DMS79 (cell line): ENCODE data around the gene ESR2.
"Not testable (repeated sequence)": the region's sequence is repeated elsewhere in the genome, so short reads cannot be mapped to it uniquely, and the experiment has no call there.

Experiments used
- DNase-seq: peaks from one replicate; lab custom pipeline; 2025; lab: John Stamatoyannopoulos, UW

ESR2 gene

GRCh38 chr14:64221391-64222003 is 72.7 kb downstream of the ESR2 start:
- no peak for DNase-seq

DNA sequence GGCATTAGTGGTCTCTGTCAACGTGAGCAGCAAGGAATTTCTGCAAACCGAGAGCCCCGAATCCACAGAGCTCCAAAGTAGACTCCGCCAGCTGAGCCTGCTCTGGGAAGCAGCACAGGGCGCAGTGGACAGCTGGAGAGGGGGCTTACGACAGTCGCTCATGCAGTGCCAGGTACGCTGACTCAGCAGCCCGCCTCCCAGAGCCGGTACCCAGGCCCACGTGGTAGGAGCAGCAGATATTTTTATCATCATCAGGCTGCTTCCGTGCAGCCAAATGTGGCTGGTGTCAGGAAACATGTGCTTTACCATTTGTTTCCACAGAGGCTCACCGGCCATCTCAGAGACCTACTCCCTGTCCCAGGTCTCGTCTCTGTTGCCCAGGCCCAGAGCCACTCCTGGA is 73.7 kb downstream of the ESR2 start:
- DNase-seq = no peak

DNA sequence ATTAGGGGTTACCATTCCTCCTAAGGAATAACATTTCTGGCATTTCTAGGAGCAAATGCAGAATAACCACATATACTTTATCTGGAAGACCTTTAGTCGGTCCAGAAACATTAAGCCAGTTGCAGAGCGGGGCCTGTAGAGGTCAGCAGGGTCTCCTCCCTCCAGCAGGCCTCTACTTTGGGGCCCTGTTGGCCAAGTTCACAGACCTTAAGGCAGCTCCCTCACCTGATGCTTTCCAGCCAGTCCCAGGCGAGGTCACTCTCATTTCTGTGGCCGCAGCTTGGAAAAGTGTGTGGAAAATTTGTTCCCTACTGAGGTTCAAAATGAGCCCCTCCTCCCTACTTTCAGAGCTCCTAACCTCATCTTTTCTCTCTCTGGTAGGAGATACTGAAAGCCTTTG is 74.1 kb downstream of the ESR2 start:
- DNase-seq = no peak

DNA sequence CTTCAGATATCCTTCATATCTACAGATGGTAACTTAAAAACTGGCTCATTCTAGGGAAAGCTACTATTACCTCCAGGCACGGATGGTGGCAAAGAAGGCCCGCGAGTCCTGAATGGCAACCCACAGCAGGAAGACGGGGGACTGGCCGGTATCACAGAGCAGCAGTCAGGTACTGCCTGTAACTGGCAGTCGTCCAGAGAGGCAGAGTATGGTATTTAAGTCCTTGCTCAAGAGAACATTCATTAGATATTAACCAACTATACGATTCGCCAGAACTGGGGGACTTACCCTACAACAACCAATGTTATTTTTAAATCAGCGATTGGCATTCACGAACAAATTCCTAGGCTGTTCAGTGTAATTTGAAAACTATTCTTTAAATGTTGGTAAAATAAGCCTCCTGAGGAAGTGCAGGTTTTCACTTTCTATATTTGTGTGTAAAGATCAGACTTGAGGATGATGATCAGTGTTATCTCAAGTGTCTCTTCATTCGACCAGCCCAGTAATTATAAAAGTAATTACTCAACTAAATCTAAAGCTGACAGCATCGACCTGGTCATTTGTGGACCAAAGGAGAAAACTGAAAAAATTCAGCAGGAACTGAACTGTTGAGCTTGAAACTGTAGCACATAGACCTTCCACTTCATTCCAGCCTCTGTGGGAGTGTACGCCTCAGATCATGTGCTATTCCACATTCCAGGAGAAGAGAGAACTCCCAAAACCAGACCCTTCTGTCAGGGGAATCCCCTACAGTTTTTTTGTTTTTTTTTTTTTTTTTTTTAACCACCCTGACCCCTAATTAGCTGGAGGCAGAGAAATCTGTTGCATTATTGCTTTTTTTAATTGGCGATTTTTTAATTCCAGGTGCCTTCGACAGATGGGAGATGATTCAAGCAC is 75.6 kb downstream of the ESR2 start:
- DNase-seq = no peak

- DNase-seq = no peak
Observed at GRCh38 chr14:64217834-64218233, 76.3 kb downstream of the ESR2 start.

GRCh38 chr14:64217308-64217707 is 76.9 kb downstream of the ESR2 start:
- DNase-seq = no peak

DNA sequence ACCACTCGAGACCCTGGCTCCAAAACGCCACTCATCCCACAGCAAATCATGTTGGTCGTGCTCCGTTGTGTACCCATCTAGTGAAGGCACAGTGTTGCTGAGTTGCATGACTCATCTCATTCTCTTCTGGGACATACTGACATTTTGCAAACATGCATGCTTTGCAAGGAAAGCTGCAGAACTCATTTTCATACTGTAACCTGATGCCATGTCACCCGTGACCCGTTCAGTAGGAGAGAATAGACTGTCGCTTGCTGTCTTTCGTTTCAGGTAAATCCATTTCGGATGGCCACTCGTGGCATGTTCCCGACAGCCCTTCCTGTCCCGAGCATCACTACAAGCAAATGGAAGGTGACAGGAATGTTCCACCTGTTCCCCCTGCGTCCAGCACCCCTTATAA is 78.2 kb downstream of the ESR2 start:
- no peak for DNase-seq

DNA sequence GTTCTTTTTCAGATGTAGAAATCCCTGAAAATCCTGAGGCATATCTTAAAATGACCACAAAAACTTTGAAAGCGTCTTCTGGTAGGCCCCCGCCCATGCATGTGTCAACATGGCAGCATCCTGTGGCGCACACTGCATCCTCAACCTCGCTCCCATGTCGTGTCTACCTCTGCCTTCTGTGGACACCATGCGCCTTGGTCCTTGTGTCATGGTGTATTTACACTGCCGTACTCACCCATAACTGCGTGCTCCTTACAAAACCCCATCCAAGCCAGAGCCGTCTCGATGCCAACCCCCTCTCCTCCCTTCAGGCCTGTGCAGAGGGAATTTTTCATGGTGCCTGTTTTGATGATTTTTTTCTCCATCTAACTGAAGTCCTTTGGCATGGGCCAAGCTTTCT is 78.9 kb downstream of the ESR2 start:
- DNase-seq = no peak

DNA sequence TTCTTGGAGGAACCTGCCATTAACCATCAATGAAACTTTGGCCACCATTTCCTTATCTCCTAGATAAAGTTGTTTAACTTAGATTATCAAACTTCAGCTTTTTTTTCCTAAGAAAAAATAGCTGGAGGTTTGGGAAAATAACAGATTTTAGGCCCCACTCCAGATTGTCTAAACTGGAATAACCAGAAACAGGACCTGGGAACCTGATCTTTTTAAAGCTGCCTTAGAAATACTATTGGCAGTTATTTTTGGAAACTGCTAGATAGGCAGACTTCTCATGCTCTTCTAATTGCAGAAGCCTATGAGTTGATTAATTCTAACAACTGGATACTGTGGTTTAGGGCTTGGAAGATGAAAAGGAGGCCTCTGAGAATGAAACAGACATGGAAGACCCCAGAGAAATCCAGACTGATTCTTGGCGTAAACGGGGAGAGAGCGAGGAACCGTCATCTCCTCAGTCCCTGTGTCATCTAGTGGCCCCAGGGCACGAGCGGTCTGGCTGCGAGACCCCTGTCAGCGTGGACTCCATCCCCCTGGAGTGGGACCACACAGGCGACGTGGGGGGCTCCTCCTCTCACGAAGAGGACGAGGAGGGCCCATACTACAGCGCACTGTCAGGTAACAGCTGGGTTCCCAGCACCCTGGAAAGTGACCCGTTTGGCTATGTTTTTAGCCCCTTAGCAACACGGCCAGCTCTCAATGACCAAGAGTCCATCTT is 80.2 kb downstream of the ESR2 start:
- no peak for DNase-seq

DNA sequence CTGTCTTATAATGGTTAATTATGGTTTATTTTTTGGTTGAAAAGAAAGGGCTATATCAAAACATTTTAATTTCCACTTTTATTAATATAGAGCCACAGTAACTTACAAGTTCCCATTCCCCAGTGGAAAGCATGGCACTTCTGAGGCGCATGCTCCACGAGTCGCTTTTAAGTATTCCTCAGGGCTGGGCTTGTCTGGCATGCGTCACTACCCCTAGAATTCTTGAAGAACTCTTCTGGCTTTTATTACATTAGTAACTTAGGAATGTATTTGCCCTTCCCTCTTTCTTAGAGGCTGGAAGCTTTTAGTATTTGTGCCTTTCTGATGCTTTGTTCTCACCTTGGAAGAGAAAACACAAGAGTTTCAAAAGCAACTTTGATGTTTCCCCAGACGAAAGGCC is 81.1 kb downstream of the ESR2 start:
- no peak for DNase-seq

- DNase-seq = no peak
Observed at GRCh38 chr14:64212666-64213065, 81.5 kb downstream of the ESR2 start.

- DNase-seq = not testable (repeated sequence)
Observed at GRCh38 chr14:64210912-64211311, 83.3 kb downstream of the ESR2 start.

DNA sequence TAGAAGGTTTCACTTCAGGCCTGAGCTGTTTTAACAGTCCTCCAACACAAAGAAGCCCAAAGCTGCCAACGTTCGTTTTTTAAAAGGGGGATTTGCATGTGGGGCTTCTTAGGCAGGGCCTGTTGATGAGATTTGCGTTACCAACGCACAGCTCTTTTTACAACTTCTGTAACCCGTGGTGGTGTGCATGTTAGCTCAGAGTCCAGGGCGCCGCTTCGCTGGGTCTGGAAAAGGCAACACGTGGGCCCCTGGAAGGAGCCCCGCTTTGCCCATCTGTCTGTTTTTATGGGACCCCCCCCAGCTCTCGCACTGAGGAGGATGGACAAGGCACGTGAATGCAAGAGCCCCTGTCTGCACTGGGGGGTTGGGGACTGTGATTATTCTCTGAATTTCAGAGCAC is 84.0 kb downstream of the ESR2 start:
- DNase-seq = no peak

DNA sequence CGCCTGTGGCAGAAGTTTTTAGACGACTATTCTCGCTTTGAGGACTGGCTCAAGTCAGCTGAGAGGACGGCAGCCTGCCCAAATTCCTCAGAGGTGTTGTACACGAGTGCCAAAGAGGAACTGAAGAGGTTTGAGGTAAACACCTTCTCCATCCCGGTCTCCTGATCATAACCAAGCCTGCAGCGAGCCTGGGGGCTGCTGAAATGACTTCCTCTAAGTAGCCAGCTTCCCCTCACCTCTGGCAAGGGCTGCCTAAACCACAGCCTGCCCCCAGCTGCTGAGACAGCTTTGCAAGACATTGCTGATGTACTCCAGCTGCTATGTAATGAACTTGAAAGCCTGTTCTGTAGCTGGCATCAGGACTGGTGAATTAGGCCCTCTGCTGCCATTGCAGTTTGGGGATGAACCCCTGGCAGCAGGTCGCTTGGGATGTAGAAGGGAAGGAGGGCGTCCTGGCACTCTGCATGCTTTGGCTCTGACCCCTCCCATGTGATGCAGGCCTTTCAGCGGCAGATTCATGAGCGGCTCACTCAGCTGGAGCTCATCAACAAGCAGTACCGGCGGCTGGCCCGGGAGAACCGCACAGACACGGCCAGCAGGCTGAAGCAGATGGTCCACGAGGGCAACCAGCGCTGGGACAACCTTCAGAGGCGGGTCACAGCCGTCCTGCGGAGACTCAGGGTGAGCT is 84.6 kb downstream of the ESR2 start:
- no peak for DNase-seq

DNA sequence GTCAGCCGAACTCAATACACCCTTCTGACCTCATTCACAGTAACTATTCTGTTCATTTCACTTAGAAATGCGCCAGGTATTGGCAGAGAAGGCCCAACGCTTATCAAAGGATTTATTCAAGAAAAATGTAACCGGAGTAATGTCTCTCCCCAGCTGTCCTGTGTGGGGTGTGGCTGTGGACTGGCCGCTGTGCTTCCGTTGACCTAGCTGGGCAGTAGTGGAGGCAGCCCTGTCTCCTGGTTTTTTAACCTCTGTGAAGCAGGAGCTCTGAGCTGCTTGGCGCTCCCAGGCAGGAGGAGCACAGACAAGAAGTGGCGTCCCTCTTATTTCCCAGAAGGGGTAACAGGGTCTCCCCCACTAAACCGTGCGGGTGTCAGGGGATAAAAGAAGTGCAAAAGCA is 85.2 kb downstream of the ESR2 start:
- DNase-seq = no peak

DNA sequence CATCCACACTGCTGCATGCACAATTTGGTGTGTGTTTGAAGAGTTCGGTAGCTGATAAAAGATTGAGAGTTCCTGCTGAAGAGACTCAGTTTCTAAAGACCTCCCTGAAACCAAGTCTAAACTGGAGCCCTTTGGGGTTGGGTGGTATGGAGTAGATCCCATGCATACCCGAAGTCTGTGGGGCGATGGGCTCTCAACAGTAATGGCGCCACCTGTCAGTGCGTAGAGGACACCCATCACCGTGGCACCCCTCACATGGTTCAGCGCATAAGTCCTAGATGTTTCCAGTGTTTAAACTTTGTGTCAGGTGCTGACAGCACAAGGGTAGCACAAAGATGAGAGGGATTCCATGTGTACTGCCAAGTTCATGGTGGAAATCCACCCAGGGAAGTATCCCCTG is 85.9 kb downstream of the ESR2 start:
- DNase-seq = no peak

- no peak for DNase-seq
Observed at GRCh38 chr14:64203366-64204006, 90.7 kb downstream of the ESR2 start.

- no peak for DNase-seq
Observed at GRCh38 chr14:64202716-64203115, 91.5 kb downstream of the ESR2 start.

DNA sequence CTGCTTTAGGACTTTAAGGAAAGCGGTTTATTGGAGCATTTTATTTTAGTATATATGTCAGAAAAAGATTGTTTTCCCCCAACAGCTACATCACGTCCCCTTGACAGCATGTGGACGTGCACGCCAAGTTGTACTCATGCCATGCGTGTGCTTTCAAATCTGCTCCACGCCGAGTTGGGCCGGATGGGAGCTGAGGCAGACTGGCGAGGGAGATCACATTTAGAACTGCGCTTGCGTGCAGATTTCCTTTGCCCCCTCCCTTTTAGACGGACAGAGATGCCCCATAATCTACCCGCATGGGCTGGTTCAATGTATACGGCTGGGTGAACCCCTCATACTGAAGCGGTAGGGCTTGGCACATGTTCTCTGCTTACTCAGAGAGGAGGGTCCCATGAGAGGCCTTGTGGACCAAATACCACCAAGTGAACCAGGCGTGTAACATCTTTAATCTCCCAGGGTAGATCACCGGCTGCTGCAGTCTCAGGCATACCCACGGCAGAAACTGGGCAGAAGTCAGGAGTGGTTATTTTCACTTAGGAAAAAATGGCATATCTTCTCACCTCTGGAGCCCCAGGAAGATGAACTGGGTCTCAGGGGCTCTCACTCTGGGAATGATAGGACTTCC is 92.1 kb downstream of the ESR2 start:
- no peak for DNase-seq

DNA sequence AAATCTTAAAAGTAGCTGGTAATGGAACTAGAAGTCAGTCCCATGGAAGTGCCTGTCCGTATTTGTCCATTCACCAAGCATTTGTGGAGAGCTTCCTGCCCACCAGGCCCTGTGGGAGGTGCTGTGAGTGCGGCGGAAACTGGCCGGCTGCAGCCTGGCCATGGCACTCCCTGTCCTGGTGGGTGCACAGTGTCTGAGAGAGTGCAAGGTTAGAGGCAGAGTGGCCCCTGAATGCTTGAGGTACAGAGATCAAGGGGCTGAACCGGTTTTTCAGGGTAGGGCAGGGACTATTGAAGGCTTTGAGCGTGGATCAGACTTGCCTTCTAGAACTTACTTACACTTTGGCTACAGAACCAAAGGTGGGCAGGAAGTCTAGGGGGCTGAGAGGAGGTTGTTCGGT is 92.9 kb downstream of the ESR2 start:
- DNase-seq = no peak

- DNase-seq = no peak
Observed at GRCh38 chr14:64200170-64200569, 94.0 kb downstream of the ESR2 start.

DNA sequence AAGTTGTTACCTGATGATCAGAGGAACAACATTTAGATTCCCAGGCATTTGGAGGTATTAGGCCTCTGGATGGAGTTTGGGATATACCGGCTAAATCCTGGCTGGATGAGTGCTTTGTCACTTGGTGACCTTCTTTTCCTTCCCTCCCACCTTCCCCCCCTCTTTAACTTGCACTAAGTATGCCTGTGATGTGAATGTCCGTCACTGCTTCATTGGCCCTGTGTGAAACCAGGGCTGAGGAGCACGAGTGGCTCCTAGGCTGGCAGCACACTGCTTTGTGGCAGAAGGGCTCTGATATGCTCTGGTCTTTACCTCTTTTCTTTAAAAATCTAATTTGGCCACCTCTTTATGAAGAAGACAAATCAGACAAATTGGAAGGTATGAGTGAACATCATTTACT is 95.7 kb downstream of the ESR2 start:
- DNase-seq = no peak
